Measurements from ENCODE around the gene STXBP2.
A peak's percentile ranks its signal among the peaks of the same experiment; 100 is the strongest.

DNA sequence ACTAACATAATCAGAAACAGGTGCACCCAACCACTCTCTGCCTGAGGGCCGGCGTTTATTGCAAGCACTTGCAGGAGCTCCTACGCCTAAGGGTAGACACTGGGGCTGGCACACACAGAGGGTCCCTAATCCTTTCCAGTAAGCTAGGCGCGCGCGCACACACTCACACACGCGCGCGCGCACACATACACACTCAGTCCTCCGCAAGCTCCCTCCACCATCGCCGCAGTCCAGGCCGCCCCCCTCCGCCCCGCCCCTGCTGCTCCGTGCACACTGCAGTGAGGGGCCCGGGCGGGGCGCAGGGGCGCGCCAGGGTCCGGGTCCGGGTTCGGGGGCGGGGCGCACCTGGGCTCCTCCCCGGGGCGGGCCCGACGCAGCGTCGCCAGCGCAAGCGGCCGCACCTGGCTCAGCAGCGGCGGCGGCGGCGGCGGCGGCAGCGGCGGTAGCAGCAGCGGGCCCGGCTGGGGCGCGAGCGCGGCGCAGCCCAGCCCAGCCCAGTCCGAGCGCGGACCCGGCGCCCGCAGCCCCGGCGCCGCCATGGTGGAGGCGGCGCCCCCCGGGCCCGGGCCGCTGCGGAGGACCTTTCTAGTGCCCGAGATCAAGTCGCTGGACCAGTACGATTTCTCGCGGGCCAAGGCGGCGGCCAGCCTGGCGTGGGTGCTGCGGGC, 41.3 kb upstream of the STXBP2 start, which contains the start of gene CAMSAP3:
- TF ChIP-seq, protein P1, sequence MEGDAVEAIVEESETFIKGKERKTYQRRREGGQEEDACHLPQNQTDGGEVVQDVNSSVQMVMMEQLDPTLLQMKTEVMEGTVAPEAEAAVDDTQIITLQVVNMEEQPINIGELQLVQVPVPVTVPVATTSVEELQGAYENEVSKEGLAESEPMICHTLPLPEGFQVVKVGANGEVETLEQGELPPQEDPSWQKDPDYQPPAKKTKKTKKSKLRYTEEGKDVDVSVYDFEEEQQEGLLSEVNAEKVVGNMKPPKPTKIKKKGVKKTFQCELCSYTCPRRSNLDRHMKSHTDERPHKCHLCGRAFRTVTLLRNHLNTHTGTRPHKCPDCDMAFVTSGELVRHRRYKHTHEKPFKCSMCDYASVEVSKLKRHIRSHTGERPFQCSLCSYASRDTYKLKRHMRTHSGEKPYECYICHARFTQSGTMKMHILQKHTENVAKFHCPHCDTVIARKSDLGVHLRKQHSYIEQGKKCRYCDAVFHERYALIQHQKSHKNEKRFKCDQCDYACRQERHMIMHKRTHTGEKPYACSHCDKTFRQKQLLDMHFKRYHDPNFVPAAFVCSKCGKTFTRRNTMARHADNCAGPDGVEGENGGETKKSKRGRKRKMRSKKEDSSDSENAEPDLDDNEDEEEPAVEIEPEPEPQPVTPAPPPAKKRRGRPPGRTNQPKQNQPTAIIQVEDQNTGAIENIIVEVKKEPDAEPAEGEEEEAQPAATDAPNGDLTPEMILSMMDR (IDR thresholded peaks at IDR 0.05) = no peak
- TF ChIP-seq EP300 (IDR thresholded peaks at IDR 0.05) = no peak
- TF ChIP-seq POLR2A (IDR thresholded peaks at IDR 0.05) = peak in 1 of 4 donors; percentile 17

Measured in upper lobe of left lung (tissue), 4 donors.